GM21360 (cell line): ENCODE results near the gene C16orf96.

Source experiments
- ATAC-seq: cut with Tn5 transposase; IDR thresholded peaks from one replicate; pipeline ENCODE4 v1.9.1; 2021; ENCODE audit warnings: mild to moderate bottlenecking, moderate library complexity; ENCODE audit not compliant: unreplicated experiment

Gene C16orf96

GRCh38 chr16:4641306-4641687 is 85.2 kb downstream of the C16orf96 start:
- no peak for ATAC-seq

GRCh38 chr16:4641895-4642294 is 85.8 kb downstream of the C16orf96 start:
- no peak for ATAC-seq

GRCh38 chr16:4646773-4647643 is 90.9 kb downstream of the C16orf96 start:
- no peak for ATAC-seq

- no peak for ATAC-seq
Observed at GRCh38 chr16:4647644-4647980, 91.5 kb downstream of the C16orf96 start.

GRCh38 chr16:4648917-4649316 is 92.8 kb downstream of the C16orf96 start:
- ATAC-seq = no peak

GRCh38 chr16:4649744-4650442 is 93.8 kb downstream of the C16orf96 start:
- ATAC-seq = no peak
